ENCODE data around the gene RERE. TPM values are rescaled to one million over a fixed set of nuclear protein-coding genes. Genes with fewer than 3 reads are reported as not detected.
A peak's percentile ranks its signal among the peaks of the same experiment; 100 is the strongest.

The RERE gene
- total RNA-seq, 1 experiment from 2014 or later, result 40.6 TPM

GRCh38 chr1:8424539-8425116, 392.8 kb downstream of the RERE start:
- Histone ChIP-seq H4K20me1 (ENCODE audit: insufficient read depth) (no peaks in the 10 kb centered on the region), H2AFZ (ENCODE audit: low read depth, low read length, poor library complexity, severe bottlenecking) (no peak overlapping the region), H3K4me3 (replicated peaks in 1 of 2; ENCODE audit: low read depth in 1 of 2, low read length in 2 of 2) (peak overlapping the region; percentile 55 to 67), H3K36me3 (ENCODE audit: control insufficient read depth in 1 of 2, insufficient read depth in 2 of 2, low read length in 2 of 2) (0 out of 4 replicates have a peak, but pooled peaks cover 0 to 2% of the 10 kb centered on the region in 2 experiments), H3K9ac (ENCODE audit: low read length) (peak overlapping the region; percentile 69), H3K9me3 (ENCODE audit: control insufficient read depth in 1 of 2, insufficient read depth in 1 of 2, low read depth in 1 of 2, low read length in 2 of 2) (no peaks in the 10 kb centered on the region), H3K4me1 (ENCODE audit: control insufficient read depth in 1 of 2, insufficient read depth in 2 of 2, low read length in 2 of 2) (peaks cover 17 to 25% of the 10 kb centered on the region in 2 experiments), H3K79me2 (ENCODE audit: insufficient read depth, low read length) (peaks cover 9% of the 10 kb centered on the region; the same call in 1 of the 2 replicates), H3K27ac (ENCODE audit: low read depth, low read length) (peak overlapping the region; percentile 78), H3K9me2 (ENCODE audit: insufficient read depth) (no peaks in the 10 kb centered on the region), H3K4me2 (ENCODE audit: low read length) (peak overlapping the region; percentile 85), H3K27me3 (ENCODE audit: insufficient read depth, low read length) (no peaks in the 10 kb centered on the region)
- intact Hi-C loops (cut with micrococcal nuclease), result loop anchor here (5.0 kb wide), 1 partner anchor 278 kb away; no protein-coding TSS in a partner anchor
- DNase-seq (ENCODE audit: low read depth, low spot score) (peak; percentile 22), ATAC-seq (peak; percentile 60)
- POLR2A ChIA-PET, result interaction anchor here (0.7 to 0.9 kb wide), 2 partner anchors 40 to 417 kb away, joined by 3 to 5 read pairs; no protein-coding TSS in a partner anchor
- TF ChIP-seq CBX3 (IDR thresholded peaks at IDR 0.05; ENCODE audit: low read depth) (peak; percentile 5; the same call in 1 of the 2 replicates), CTCF (IDR thresholded peaks at IDR 0.05 in 2 of 3, conservative IDR thresholded peaks at IDR 0.05 in 1 of 3; ENCODE audit: borderline replicate concordance in 1 of 3, insufficient read depth in 1 of 3, low read depth in 2 of 3, low read length in 2 of 3) (no peak), YY1 (IDR thresholded peaks at IDR 0.05; ENCODE audit: extremely low read depth, insufficient replicate concordance, low read depth, low read length) (no peak)
- RAD21 ChIA-PET (ENCODE audit: low non-redundant PET in 1 of 2, low total read pairs in 2 of 2, uncharacterized antibody in 2 of 2, unreplicated experiment in 2 of 2), result no interaction called here
- BruUV-seq (replicated peaks), result no TSS peak
- CTCF ChIA-PET, result interaction anchor here (1.0 kb wide), 1 partner anchor 424 kb away, joined by 3 read pairs; no protein-coding TSS in a partner anchor
